Measurements from ENCODE around the gene APOC3.

The APOC3 gene

GRCh38 chr11:116842117-116842516 is 12.4 kb downstream of the APOC3 start:
- Histone ChIP-seq H3K27me3 (replicated peaks; ENCODE audit: control insufficient read depth, insufficient read depth, low read length) (no peaks in the 10 kb centered on the region), H3K9ac (ENCODE audit: low read length) (no peak overlapping the region), H3K4me1 (ENCODE audit: control insufficient read depth, insufficient read depth, low read length) (peaks cover 8% of the 10 kb centered on the region), H3K36me3 (ENCODE audit: control insufficient read depth, insufficient read depth, low read length, severe bottlenecking) (peaks cover 36% of the 10 kb centered on the region), H3K4me3 (ENCODE audit: low read length) (no peak overlapping the region), H3K9me3 (ENCODE audit: control insufficient read depth, low read length) (no peaks in the 10 kb centered on the region)
- no peak for DNase-seq (ENCODE audit: low read depth)

DNA sequence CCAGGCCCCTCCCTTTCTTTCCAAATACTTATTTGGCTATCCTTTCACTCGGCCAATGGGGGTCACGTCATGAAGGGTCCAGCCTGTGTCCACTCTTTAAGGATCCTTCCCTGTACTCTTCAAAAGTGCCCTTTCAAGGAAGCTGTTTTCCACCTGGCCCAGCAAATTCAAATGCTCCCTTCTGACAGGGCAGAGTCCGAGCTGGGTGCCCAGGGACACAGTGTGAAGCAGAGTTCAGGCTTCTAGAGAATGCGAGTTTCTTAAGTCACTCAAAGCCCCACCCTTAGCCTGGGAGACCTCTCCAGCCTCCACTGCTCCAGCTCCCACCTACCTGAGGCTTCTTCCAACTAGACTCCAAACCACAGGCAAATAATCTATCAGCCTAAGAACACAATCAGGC is 13.2 kb downstream of the APOC3 start:
- DNase-seq (ENCODE audit: low read depth) = no peak
- H3K36me3 ChIP-seq (ENCODE audit: control insufficient read depth, insufficient read depth, low read length, severe bottlenecking) = peaks cover 43% of the 10 kb centered on the region
- H3K27me3 ChIP-seq (replicated peaks; ENCODE audit: control insufficient read depth, insufficient read depth, low read length) = no peaks in the 10 kb centered on the region
- H3K4me1 ChIP-seq (ENCODE audit: control insufficient read depth, insufficient read depth, low read length) = peaks cover 8% of the 10 kb centered on the region
- no peak overlapping the region for H3K4me3 ChIP-seq (ENCODE audit: low read length)
- H3K9me3 ChIP-seq (ENCODE audit: control insufficient read depth, low read length) = no peaks in the 10 kb centered on the region
- no peak overlapping the region for H3K9ac ChIP-seq (ENCODE audit: low read length)

- DNase-seq (ENCODE audit: low read depth) = no peak
- Histone ChIP-seq H3K9ac (ENCODE audit: low read length) (no peak overlapping the region), H3K4me1 (ENCODE audit: control insufficient read depth, insufficient read depth, low read length) (peaks cover 8% of the 10 kb centered on the region), H3K4me3 (ENCODE audit: low read length) (no peak overlapping the region), H3K27me3 (replicated peaks; ENCODE audit: control insufficient read depth, insufficient read depth, low read length) (no peaks in the 10 kb centered on the region), H3K36me3 (ENCODE audit: control insufficient read depth, insufficient read depth, low read length, severe bottlenecking) (peaks cover 47% of the 10 kb centered on the region), H3K9me3 (ENCODE audit: control insufficient read depth, low read length) (no peaks in the 10 kb centered on the region)
Measured at GRCh38 chr11:116843661-116844060, 14.0 kb downstream of the APOC3 start.

GRCh38 chr11:116844722-116845121 is 15.0 kb downstream of the APOC3 start:
- DNase-seq (ENCODE audit: low read depth) = no peak
- Histone ChIP-seq H3K4me1 (ENCODE audit: control insufficient read depth, insufficient read depth, low read length) (peaks cover 6% of the 10 kb centered on the region), H3K9me3 (ENCODE audit: control insufficient read depth, low read length) (no peaks in the 10 kb centered on the region), H3K9ac (ENCODE audit: low read length) (no peak overlapping the region), H3K27me3 (replicated peaks; ENCODE audit: control insufficient read depth, insufficient read depth, low read length) (no peaks in the 10 kb centered on the region), H3K36me3 (ENCODE audit: control insufficient read depth, insufficient read depth, low read length, severe bottlenecking) (peaks cover 52% of the 10 kb centered on the region), H3K4me3 (ENCODE audit: low read length) (no peak overlapping the region)

DNA sequence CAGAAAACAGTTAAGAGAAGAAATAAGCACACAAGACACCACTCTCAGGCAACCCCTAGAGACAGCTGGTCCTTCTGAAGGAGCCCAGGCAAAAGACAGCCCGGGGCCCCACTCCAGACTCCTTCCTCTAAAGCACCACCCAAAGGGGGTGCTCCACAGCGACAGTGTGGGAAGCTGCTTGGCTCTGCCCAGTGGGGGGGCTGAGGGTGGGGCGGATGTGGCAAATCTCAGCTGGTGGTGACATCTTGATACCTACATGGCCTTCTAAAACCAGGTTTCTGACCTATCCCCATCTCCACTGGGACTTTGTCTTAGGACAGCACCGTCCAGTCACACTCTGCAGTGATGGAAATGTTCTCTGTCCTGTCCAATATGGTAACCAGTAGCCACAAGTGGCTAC is 17.9 kb downstream of the APOC3 start:
- no peaks in the 10 kb centered on the region for H3K27me3 ChIP-seq (replicated peaks; ENCODE audit: control insufficient read depth, insufficient read depth, low read length)
- H3K4me1 ChIP-seq (ENCODE audit: control insufficient read depth, insufficient read depth, low read length) = peaks cover 7% of the 10 kb centered on the region
- peaks cover 52% of the 10 kb centered on the region for H3K36me3 ChIP-seq (ENCODE audit: control insufficient read depth, insufficient read depth, low read length, severe bottlenecking)
- H3K9me3 ChIP-seq (ENCODE audit: control insufficient read depth, low read length) = no peaks in the 10 kb centered on the region
- no peak for DNase-seq (ENCODE audit: low read depth)
- H3K4me3 ChIP-seq (ENCODE audit: low read length) = no peak overlapping the region
- H3K9ac ChIP-seq (ENCODE audit: low read length) = no peak overlapping the region

GRCh38 chr11:116849060-116849459 is 19.4 kb downstream of the APOC3 start:
- Histone ChIP-seq H3K9ac (ENCODE audit: low read length) (no peak overlapping the region), H3K36me3 (ENCODE audit: control insufficient read depth, insufficient read depth, low read length, severe bottlenecking) (peaks cover 42% of the 10 kb centered on the region), H3K4me3 (ENCODE audit: low read length) (no peak overlapping the region), H3K27me3 (replicated peaks; ENCODE audit: control insufficient read depth, insufficient read depth, low read length) (no peaks in the 10 kb centered on the region), H3K9me3 (ENCODE audit: control insufficient read depth, low read length) (no peaks in the 10 kb centered on the region), H3K4me1 (ENCODE audit: control insufficient read depth, insufficient read depth, low read length) (peaks cover 22% of the 10 kb centered on the region)
- no peak for DNase-seq (ENCODE audit: low read depth)

- Histone ChIP-seq H3K4me1 (ENCODE audit: control insufficient read depth, insufficient read depth, low read length) (peaks cover 24% of the 10 kb centered on the region), H3K9me3 (ENCODE audit: control insufficient read depth, low read length) (no peaks in the 10 kb centered on the region), H3K4me3 (ENCODE audit: low read length) (no peak overlapping the region), H3K9ac (ENCODE audit: low read length) (no peak overlapping the region), H3K27me3 (replicated peaks; ENCODE audit: control insufficient read depth, insufficient read depth, low read length) (no peaks in the 10 kb centered on the region), H3K36me3 (ENCODE audit: control insufficient read depth, insufficient read depth, low read length, severe bottlenecking) (peaks cover 42% of the 10 kb centered on the region)
- no peak for DNase-seq (ENCODE audit: low read depth)
Measured at GRCh38 chr11:116849486-116849885, 19.8 kb downstream of the APOC3 start.

DNA sequence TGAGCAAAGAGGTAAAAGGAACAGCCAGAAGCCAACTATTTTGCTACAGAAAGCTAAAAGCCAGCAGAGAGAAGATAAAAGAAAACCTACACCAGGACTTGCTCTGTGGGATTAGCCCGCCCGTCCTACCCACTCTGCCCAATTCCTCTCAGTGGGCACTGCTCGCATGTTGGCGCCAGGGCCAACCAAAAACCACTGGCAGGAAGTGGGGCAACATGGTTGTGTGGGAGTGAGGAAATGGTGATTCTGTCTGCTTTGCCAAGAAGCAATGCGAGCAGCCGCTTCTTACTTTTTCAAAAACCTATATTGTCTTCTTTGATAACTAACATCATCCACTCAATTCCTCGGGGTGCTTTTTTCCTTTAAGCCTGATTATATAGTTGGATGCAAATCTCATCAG is 21.9 kb downstream of the APOC3 start:
- Histone ChIP-seq H3K4me1 (ENCODE audit: control insufficient read depth, insufficient read depth, low read length) (peaks cover 30% of the 10 kb centered on the region), H3K9ac (ENCODE audit: low read length) (no peak overlapping the region), H3K9me3 (ENCODE audit: control insufficient read depth, low read length) (no peaks in the 10 kb centered on the region), H3K36me3 (ENCODE audit: control insufficient read depth, insufficient read depth, low read length, severe bottlenecking) (peaks cover 21% of the 10 kb centered on the region), H3K4me3 (ENCODE audit: low read length) (no peak overlapping the region), H3K27me3 (replicated peaks; ENCODE audit: control insufficient read depth, insufficient read depth, low read length) (no peaks in the 10 kb centered on the region)
- no peak for DNase-seq (ENCODE audit: low read depth)

GRCh38 chr11:116852261-116853031 is 22.7 kb downstream of the APOC3 start:
- DNase-seq (ENCODE audit: low read depth) = peak; percentile 19
- peaks cover 13% of the 10 kb centered on the region for H3K36me3 ChIP-seq (ENCODE audit: control insufficient read depth, insufficient read depth, low read length, severe bottlenecking)

DNA sequence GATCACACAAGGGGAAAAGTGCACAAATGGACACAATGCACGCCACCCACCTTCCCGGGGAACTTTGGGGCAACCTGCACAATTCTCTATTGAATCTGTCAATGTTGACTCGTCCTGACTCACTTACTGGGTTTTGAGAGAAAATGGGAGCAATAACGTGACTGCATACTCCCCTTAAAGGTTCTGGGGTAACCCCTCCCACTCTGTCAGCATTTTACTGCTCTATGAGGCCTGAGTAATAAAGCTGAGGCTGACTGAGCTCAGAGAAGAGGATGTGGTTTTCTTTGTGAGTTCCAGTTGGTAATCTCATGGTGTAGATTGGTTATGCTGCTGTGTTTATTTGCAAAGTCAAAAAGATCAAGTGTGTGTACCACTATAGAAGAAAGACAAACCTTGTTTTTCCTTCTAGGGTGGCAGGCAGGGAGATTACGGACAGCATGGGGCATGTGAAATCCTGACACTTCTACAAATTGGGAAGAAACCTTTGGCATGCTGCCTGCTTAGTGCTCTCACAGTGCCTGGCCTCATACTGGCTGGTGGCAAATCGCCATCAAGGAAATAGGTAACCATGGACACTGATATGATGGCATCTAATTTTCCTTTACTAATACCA is 23.9 kb downstream of the APOC3 start:
- no peaks in the 10 kb centered on the region for H3K9me3 ChIP-seq (ENCODE audit: control insufficient read depth, low read length)
- peaks cover 17% of the 10 kb centered on the region for H3K36me3 ChIP-seq (ENCODE audit: control insufficient read depth, insufficient read depth, low read length, severe bottlenecking)
- H3K9ac ChIP-seq (ENCODE audit: low read length) = no peak overlapping the region
- DNase-seq (ENCODE audit: low read depth) = peak; percentile 52
- H3K27me3 ChIP-seq (replicated peaks; ENCODE audit: control insufficient read depth, insufficient read depth, low read length) = no peaks in the 10 kb centered on the region
- H3K4me3 ChIP-seq (ENCODE audit: low read length) = no peak overlapping the region
- H3K4me1 ChIP-seq (ENCODE audit: control insufficient read depth, insufficient read depth, low read length) = peaks cover 45% of the 10 kb centered on the region

More at GRCh38 chr11:116852261-116853031, 22.7 kb downstream of the APOC3 start:
- Histone ChIP-seq H3K9me3 (ENCODE audit: control insufficient read depth, low read length) (no peaks in the 10 kb centered on the region), H3K4me1 (ENCODE audit: control insufficient read depth, insufficient read depth, low read length) (peaks cover 38% of the 10 kb centered on the region), H3K4me3 (ENCODE audit: low read length) (no peak overlapping the region), H3K9ac (ENCODE audit: low read length) (no peak overlapping the region), H3K27me3 (replicated peaks; ENCODE audit: control insufficient read depth, insufficient read depth, low read length) (no peaks in the 10 kb centered on the region)

GRCh38 chr11:116855413-116855812 is 25.7 kb downstream of the APOC3 start:
- no peaks in the 10 kb centered on the region for H3K9me3 ChIP-seq (ENCODE audit: control insufficient read depth, low read length)
- H3K27me3 ChIP-seq (replicated peaks; ENCODE audit: control insufficient read depth, insufficient read depth, low read length) = no peaks in the 10 kb centered on the region
- no peak overlapping the region for H3K4me3 ChIP-seq (ENCODE audit: low read length)
- no peak overlapping the region for H3K9ac ChIP-seq (ENCODE audit: low read length)
- peaks cover 27% of the 10 kb centered on the region for H3K36me3 ChIP-seq (ENCODE audit: control insufficient read depth, insufficient read depth, low read length, severe bottlenecking)
- DNase-seq (ENCODE audit: low read depth) = no peak
- peaks cover 45% of the 10 kb centered on the region for H3K4me1 ChIP-seq (ENCODE audit: control insufficient read depth, insufficient read depth, low read length)

All from adipocyte (in vitro differentiated cells).